K562 treated with DMSO at 1 percent for 24 hours (cell line): ENCODE data around the gene FLT3. TPM values are rescaled to one million over a fixed set of nuclear protein-coding genes. Genes with fewer than 3 reads are reported as not detected.

Experiments used
- total RNA-seq: library from RNA; unstranded; fragments of 300-600 nt; gene quantifications from 2 replicates; pipeline ENCODE4 v1.2.3, GENCODE V29; 2022; ENCODE audit warnings: low read depth; ENCODE audit not compliant: insufficient read depth

Gene FLT3
- not detected in 2 replicates for total RNA-seq

GRCh38 chr13:28100150-28101121 lies at the start of gene FLT3:
Gene FLT3, minus strand, starts transcription at chr13:28100576. Its CDS starts 66 bp downstream, at chr13:28100510.

DNA sequence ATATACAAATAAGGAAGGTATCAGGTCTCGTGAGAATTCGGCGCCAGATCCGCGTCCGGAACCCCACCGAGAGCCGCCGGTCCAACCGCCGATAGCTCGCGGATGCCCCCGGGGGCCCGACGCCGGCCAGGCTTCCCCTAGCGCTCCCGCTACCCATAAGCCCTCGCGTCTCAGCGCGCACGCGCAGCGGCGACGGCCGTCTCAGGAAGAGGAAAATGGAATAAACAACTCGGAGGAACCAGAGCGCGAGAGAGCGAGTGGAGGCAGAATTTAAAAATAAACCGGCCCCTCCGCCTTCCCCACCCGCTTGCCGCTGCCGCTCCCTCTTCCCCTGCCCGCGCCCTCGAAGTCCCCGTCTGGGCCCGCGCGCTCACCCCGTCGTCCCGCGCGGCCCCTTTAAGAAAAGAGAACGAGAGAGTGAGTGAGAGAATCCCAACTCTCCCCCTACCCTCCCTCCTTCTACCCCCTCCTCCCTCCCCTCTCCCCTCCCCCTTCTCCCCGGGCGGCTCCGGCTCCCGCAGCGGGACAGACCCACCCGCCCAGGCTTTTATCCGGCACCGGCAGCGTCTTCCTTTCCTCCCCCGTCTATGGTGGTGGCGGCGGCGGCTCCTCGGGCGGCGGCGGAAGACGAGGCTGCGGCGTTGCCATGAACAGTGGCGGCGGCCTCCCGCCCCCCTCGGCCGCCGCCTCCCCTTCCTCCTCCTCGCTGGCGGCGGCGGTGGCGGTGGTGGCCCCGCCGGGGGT lies 37.8 kb upstream of the FLT3 start, which contains the start of gene PAN3:
Gene PAN3 (plus strand): TSS at position 534 of the 744 bp plus-strand sequence. CDS start 113 bp downstream, at position 647.

DNA sequence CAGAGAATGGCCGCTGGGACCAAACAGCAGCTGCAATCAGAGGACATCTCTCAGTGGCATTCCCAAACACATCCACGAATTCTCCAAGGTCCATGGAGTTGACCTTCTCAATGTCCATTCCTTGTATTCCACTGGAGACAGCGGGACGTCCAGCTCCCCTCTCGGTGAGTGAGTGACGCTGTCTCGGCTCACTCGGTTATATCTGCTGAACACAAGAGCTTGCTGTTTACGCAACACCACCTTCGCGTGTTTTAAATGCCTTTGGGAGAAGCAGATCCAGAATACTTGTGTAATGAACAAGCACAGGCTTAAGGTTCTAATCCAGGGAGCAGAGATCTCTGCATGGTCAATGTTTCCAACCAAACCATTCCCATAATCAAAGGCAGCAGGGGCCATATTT lies 111.9 kb downstream of the FLT3 start, which contains the start of gene URAD:
Gene URAD (minus strand): TSS at position 174 of the 400 bp plus-strand sequence. CDS start 56 bp downstream, at position 118.

GRCh38 chr13:27969082-27969865 lies 131.1 kb downstream of the FLT3 start, which contains the start of gene CDX2:
Gene CDX2, minus strand, starts transcription at chr13:27969315. Its CDS starts 309 bp downstream, at chr13:27969006.

Other genes with a start within 250 kb of the FLT3 start
- gene PDX1, start 180.6 kb downstream of the FLT3 start, total RNA-seq = not detected in 2 replicates
- not detected in 2 replicates for gene CDX2, start 131.3 kb downstream of the FLT3 start, total RNA-seq
- gene URAD, start 111.9 kb downstream of the FLT3 start, total RNA-seq = not detected in 2 replicates
- gene PAN3, start 38.0 kb upstream of the FLT3 start, total RNA-seq = 5.4 and 6.8 TPM in 2 replicates